H1 (cell line): ENCODE data around the gene ALLC. TPM values are rescaled to one million over a fixed set of nuclear protein-coding genes. Genes with fewer than 3 reads are reported as not detected.

Source experiments
- CTCF ChIA-PET: fragments of 300-600 bp; sonication (Branson Sonifier 250); formaldehyde crosslinking; loops from one replicate; lab custom pipeline; 2021; ENCODE audit not compliant: partially characterized antibody; lab: Charles Lee
- POLR2A ChIA-PET: fragments of 300-600 bp; sonication (Branson Sonifier 250); formaldehyde crosslinking; loops from one replicate; lab custom pipeline; 2021; ENCODE audit warnings: inconsistent platforms; ENCODE audit not compliant: partially characterized antibody; lab: Charles Lee
- DNase-seq, 2 experiments: peaks; one replicate each; pipeline versions ENCODE4 v3.0.0 to v3.0.0-alpha.2; 2010 to 2022; ENCODE audit warnings: low spot score in 2 of 2, low read depth in 1 of 2, mixed read lengths in 1 of 2
- FAIRE-seq: peaks from 2 replicates; lab custom pipeline; 2011; peaks lifted over from hg19 to GRCh38; lab: Jason Lieb, UNC
- H2AFZ ChIP-seq: 2 replicates; pipeline ENCODE4 v1.8.1; 2012; ENCODE audit warnings: low read length, inconsistent platforms
- H2AK5ac ChIP-seq: 2 replicates; pipeline ENCODE4 v1.6.1; 2013; ENCODE audit warnings: low read depth, low read length
- H2BK120ac ChIP-seq: replicated peaks from 2 replicates; pipeline ENCODE3; 2013; ENCODE audit warnings: low read depth, low read length, inconsistent platforms
- H2BK12ac ChIP-seq: 2 replicates; pipeline ENCODE4 v1.6.1; 2013; ENCODE audit warnings: low read depth, low read length
- H2BK15ac ChIP-seq: 2 replicates; pipeline ENCODE4 v1.6.1; 2013; ENCODE audit warnings: low read length
- H2BK20ac ChIP-seq: 2 replicates; pipeline ENCODE4 v1.6.1; 2013; ENCODE audit warnings: low read length
- H2BK5ac ChIP-seq: 2 replicates; pipeline ENCODE4 v1.6.1; 2013; ENCODE audit warnings: low read depth, low read length
- H3K14ac ChIP-seq: 2 replicates; pipeline ENCODE4 v1.6.1; 2013; ENCODE audit warnings: inconsistent platforms; ENCODE audit not compliant: insufficient read length
- H3K18ac ChIP-seq: 2 replicates; pipeline ENCODE4 v1.6.1; 2013; ENCODE audit warnings: low read length; ENCODE audit errors: extremely low read depth
- H3K23ac ChIP-seq: 2 replicates; pipeline ENCODE4 v1.6.1; 2013; ENCODE audit warnings: inconsistent platforms; ENCODE audit not compliant: insufficient read length
- H3K23me2 ChIP-seq: 2 replicates; pipeline ENCODE4 v1.6.1; 2013; ENCODE audit warnings: low read depth, low read length
- H3K27ac ChIP-seq: 2 replicates; pipeline ENCODE4 v1.6.1; 2011; ENCODE audit warnings: low read depth, low read length, inconsistent platforms
- H3K27me3 ChIP-seq, 4 experiments: replicated peaks in 1 of 4; 1 replicate in 1 of 4; 2 replicates in 3 of 4; pipeline versions ENCODE4 v1.6.1 to v1.8.1; 2011 to 2013; ENCODE audit warnings: low read length in 3 of 4, mild to moderate bottlenecking in 3 of 4, inconsistent platforms in 2 of 4, mixed read lengths in 2 of 4, moderate library complexity in 1 of 4; ENCODE audit not compliant: control insufficient read depth in 3 of 4, insufficient read depth in 3 of 4; ENCODE audit errors: extremely low read depth in 1 of 4
- H3K36me3 ChIP-seq, 4 experiments: 2 replicates each; pipeline versions ENCODE4 v1.6.1 to v1.8.1; 2011 to 2013; ENCODE audit warnings: mild to moderate bottlenecking in 4 of 4, low read length in 3 of 4, moderate library complexity in 2 of 4, control low read depth in 1 of 4, inconsistent platforms in 1 of 4; ENCODE audit not compliant: insufficient read depth in 4 of 4, control insufficient read depth in 2 of 4
- H3K4ac ChIP-seq: replicated peaks from 2 replicates; pipeline ENCODE3; 2013; ENCODE audit warnings: low read length, low read depth, mixed read lengths, inconsistent platforms; ENCODE audit not compliant: insufficient read length
- H3K4me1 ChIP-seq, 4 experiments: replicated peaks in 1 of 4; 1 replicate in 1 of 4; 2 replicates in 3 of 4; pipeline versions ENCODE4 v1.6.1 to v1.8.1; 2011 to 2013; ENCODE audit warnings: low read length in 3 of 4, inconsistent platforms in 2 of 4, mixed read lengths in 1 of 4; ENCODE audit not compliant: insufficient read depth in 4 of 4, control insufficient read depth in 3 of 4
- H3K4me2 ChIP-seq, 2 experiments: 2 replicates each; pipeline versions ENCODE4 v1.6.1 to v1.8.1; 2011 to 2013; ENCODE audit warnings: low read depth in 2 of 2, low read length in 2 of 2, control low read depth in 1 of 2, inconsistent platforms in 1 of 2, mild to moderate bottlenecking in 1 of 2; ENCODE audit not compliant: insufficient read depth in 1 of 2
- H3K4me3 ChIP-seq, 4 experiments: fragments of 200-600, 300-600 bp in 1 of 4; sonication (generic), shearing (Covaris generic), sonication (Bioruptor Twin) in 1 of 4; 2 replicates each; pipeline versions ENCODE4 v1.5.1 to v1.8.1; 2011 to 2016; ENCODE audit warnings: low read length in 4 of 4, low read depth in 3 of 4, control low read depth in 2 of 4, inconsistent platforms in 2 of 4, mild to moderate bottlenecking in 2 of 4, mixed read lengths in 1 of 4, moderate library complexity in 1 of 4; ENCODE audit not compliant: insufficient read depth in 2 of 4; ENCODE audit errors: extremely low read depth in 1 of 4
- H3K56ac ChIP-seq: replicated peaks from 2 replicates; pipeline ENCODE3; 2013; ENCODE audit warnings: low read depth, mild to moderate bottlenecking, mixed read lengths, low read length, inconsistent platforms; ENCODE audit not compliant: insufficient read length
- H3K79me1 ChIP-seq: 2 replicates; pipeline ENCODE4 v1.6.1; 2013; ENCODE audit warnings: low read depth, low read length, control low read depth
- H3K79me2 ChIP-seq, 2 experiments: 2 replicates each; pipeline versions ENCODE4 v1.6.1 to v1.8.1; 2012 to 2013; ENCODE audit warnings: low read length in 2 of 2, mild to moderate bottlenecking in 2 of 2, inconsistent platforms in 1 of 2; ENCODE audit not compliant: insufficient read depth in 2 of 2, control insufficient read depth in 1 of 2
- H3K9ac ChIP-seq, 4 experiments: replicated peaks in 1 of 4; 1 replicate in 1 of 4; 2 replicates in 3 of 4; pipeline versions ENCODE4 v1.6.1 to v1.8.1; 2011 to 2013; ENCODE audit warnings: low read depth in 3 of 4, low read length in 3 of 4, control low read depth in 2 of 4, mild to moderate bottlenecking in 2 of 4, moderate library complexity in 2 of 4, inconsistent platforms in 1 of 4; ENCODE audit errors: extremely low read depth in 1 of 4
- H3K9me3 ChIP-seq, 2 experiments: 2 replicates each; pipeline versions ENCODE4 v1.6.1 to v1.8.1; 2012 to 2013; ENCODE audit warnings: mild to moderate bottlenecking in 2 of 2, moderate library complexity in 2 of 2, control low read depth in 1 of 2, inconsistent platforms in 1 of 2, low read depth in 1 of 2, low read length in 1 of 2, mixed read lengths in 1 of 2; ENCODE audit not compliant: insufficient read depth in 2 of 2
- H4K20me1 ChIP-seq, 2 experiments: replicated peaks in 1 of 2; 2 replicates each; pipeline versions ENCODE3 to v1.8.1; 2011 to 2013; ENCODE audit warnings: inconsistent platforms in 2 of 2, low read length in 2 of 2, mild to moderate bottlenecking in 1 of 2; ENCODE audit not compliant: insufficient read depth in 2 of 2, control insufficient read depth in 1 of 2
- H4K5ac ChIP-seq: 2 replicates; pipeline ENCODE4 v1.6.1; 2013; ENCODE audit warnings: low read length, low read depth, mixed read lengths, inconsistent platforms; ENCODE audit not compliant: insufficient read length
- H4K8ac ChIP-seq: 2 replicates; pipeline ENCODE4 v1.8.0; 2013; ENCODE audit warnings: mild to moderate bottlenecking, moderate library complexity, low read length, inconsistent platforms; ENCODE audit not compliant: insufficient read depth; ENCODE audit errors: extremely low read depth
- H4K91ac ChIP-seq: replicated peaks from 2 replicates; pipeline ENCODE3; 2013; ENCODE audit warnings: low read length, mixed read lengths, inconsistent platforms; ENCODE audit not compliant: insufficient read length
- ASH2L ChIP-seq: fragments of 200-600, 300-600 bp; sonication (generic); IDR thresholded peaks from one replicate; pipeline ENCODE4 v1.7.1; 2017; ENCODE audit warnings: low read length
- BRCA1 ChIP-seq: IDR thresholded peaks from 2 replicates; pipeline ENCODE4 v1.6.1; 2012; ENCODE audit warnings: low read depth, low read length, improper control_type of control experiment
- CEBPB ChIP-seq: IDR thresholded peaks from 2 replicates; pipeline ENCODE4 v1.6.1; 2012; ENCODE audit warnings: low read depth, low read length
- EP300 ChIP-seq, 2 experiments: IDR thresholded peaks; 1 replicate in 1 of 2; 2 replicates in 1 of 2; pipeline ENCODE4 v1.6.1; 2011 to 2012; ENCODE audit warnings: low read depth in 2 of 2, low read length in 2 of 2, mild to moderate bottlenecking in 2 of 2, borderline replicate concordance in 1 of 2, inconsistent platforms in 1 of 2, moderate library complexity in 1 of 2
- FOSL1 ChIP-seq: IDR thresholded peaks from 2 replicates; pipeline ENCODE4 v1.6.1; 2011; ENCODE audit warnings: mild to moderate bottlenecking, low read depth, low read length, moderate library complexity; ENCODE audit not compliant: insufficient read depth
- JUND ChIP-seq: IDR thresholded peaks from 2 replicates; pipeline ENCODE4 v1.6.1; 2011; ENCODE audit warnings: mild to moderate bottlenecking, improper control_type of control experiment, low read length
- KDM5A ChIP-seq: fragments of 200-600 bp; IDR thresholded peaks from 2 replicates; pipeline ENCODE4 v1.7.1; 2012; ENCODE audit warnings: mild to moderate bottlenecking, low read length, inconsistent platforms, mixed read lengths
- NANOG ChIP-seq: IDR thresholded peaks from 2 replicates; pipeline ENCODE4 v1.6.1; 2011; ENCODE audit warnings: low read length, low read depth, mild to moderate bottlenecking, inconsistent platforms; ENCODE audit not compliant: insufficient read depth, poor library complexity, severe bottlenecking
- POLR2A ChIP-seq, 2 experiments: IDR thresholded peaks; 1 replicate in 1 of 2; 2 replicates in 1 of 2; pipeline ENCODE4 v1.6.1; 2011; ENCODE audit warnings: low read depth in 2 of 2, low read length in 2 of 2, mild to moderate bottlenecking in 2 of 2; ENCODE audit errors: control extremely low read depth in 1 of 2
- RNF2 ChIP-seq: fragments of 200-900, 300-1000 bp; sonication (generic); IDR thresholded peaks from 2 replicates; pipeline ENCODE4 v1.7.1; 2016; ENCODE audit warnings: borderline replicate concordance, low read depth, mild to moderate bottlenecking, antibody characterized with exemption, low read length; ENCODE audit not compliant: poor library complexity, severe bottlenecking; ENCODE audit errors: missing control alignments
- SIX5 ChIP-seq: IDR thresholded peaks from 2 replicates; pipeline ENCODE4 v1.6.1; 2011; ENCODE audit warnings: mild to moderate bottlenecking, low read depth, low read length
- SP2 ChIP-seq: IDR thresholded peaks from 2 replicates; pipeline ENCODE4 v1.6.1; 2012; ENCODE audit warnings: mild to moderate bottlenecking, low read length, inconsistent platforms
- SRF ChIP-seq: IDR thresholded peaks from 2 replicates; pipeline ENCODE4 v1.6.1; 2011; ENCODE audit warnings: mild to moderate bottlenecking, low read depth, low read length, moderate library complexity
- TEAD4 ChIP-seq: IDR thresholded peaks from 2 replicates; pipeline ENCODE4 v1.6.1; 2012; ENCODE audit warnings: low read depth, low read length, inconsistent platforms, mixed read lengths
- WGBS, 2 experiments: shearing (Covaris generic) in 1 of 2; methylation state at CpG; one replicate each; pipeline versions ENCODE4 v1.1.6 to v1.1.7; 2013 to 2015; ENCODE audit warnings: low lambda C conversion rate in 2 of 2, mixed read lengths in 2 of 2, inconsistent platforms in 1 of 2, low coverage in 1 of 2, missing lambda C conversion rate in 1 of 2; ENCODE audit not compliant: insufficient replicate concordance in 2 of 2, insufficient coverage in 1 of 2, insufficient read length in 1 of 2; ENCODE audit errors: extremely low coverage in 1 of 2, missing lambda C conversion rate in 1 of 2; 5-methylcytosine and 5-hydroxymethylcytosine counted together
- polyA plus RNA-seq, 7 experiments: library from polyadenylated mRNA; depleted of rRNA in 3 of 7; stranded (reverse) in 5 of 7; unstranded in 2 of 7; fragments of >200 nt in 5 of 7; fragments of 200-250 nt in 2 of 7; gene quantifications; 1 replicate in 5 of 7; 2 replicates in 1 of 7; 4 replicates in 1 of 7; pipeline versions ENCODE4 v1.2.1 to v1.2.3, GENCODE V29; 2011 to 2013; ENCODE audit warnings: missing spikeins in 2 of 7, mixed read lengths in 2 of 7
- total RNA-seq: library from RNA; stranded (reverse); fragmentation: NEBNext Ultra II Directional; extraction: Animal tissue kit (Norgen Biotek cat#: 25700); gene quantifications from 2 replicates; pipeline ENCODE4 v1.2.1, GENCODE V29; 2021
- TF ChIP-seq, protein P1 (sequence below): IDR thresholded peaks from 2 replicates; pipeline ENCODE4 v1.6.1; 2011; ENCODE audit warnings: low read depth, mild to moderate bottlenecking, low read length; ENCODE audit not compliant: insufficient read depth

Gene ALLC
- total and polyA plus RNA-seq, 2 of the 8 experiments (the other 6 are each of a cell fraction or from before 2014, with no cell fraction given) = not detected

DNA sequence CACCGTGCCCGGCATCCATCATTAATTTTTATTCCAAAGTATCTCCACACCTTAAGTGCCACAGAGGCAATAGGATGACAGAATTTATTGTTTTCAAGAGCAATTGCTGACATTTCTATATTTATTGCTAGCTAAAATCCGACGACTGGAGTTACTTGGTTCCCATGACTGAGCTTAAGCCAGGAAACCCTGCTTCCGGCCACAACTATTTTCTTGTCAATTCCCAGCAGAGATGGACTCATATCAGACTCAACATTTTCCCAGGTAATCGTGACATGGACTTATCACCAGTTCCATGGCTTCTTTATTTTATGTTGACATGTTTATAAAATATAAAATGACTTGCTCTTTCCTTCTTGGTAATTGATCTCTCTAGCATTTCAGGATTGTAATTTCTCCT is 24.8 kb downstream of the ALLC start:
- Histone ChIP-seq H2BK12ac (no peak overlapping the region), H3K27me3 (no peaks in the 10 kb centered on the region; a peak in 1 of 7 replicates), H4K5ac (no peak overlapping the region), H2AK5ac (no peak overlapping the region), H3K18ac (no peak overlapping the region), H4K91ac (no peak overlapping the region), H4K8ac (no peak overlapping the region), H2BK120ac (no peak overlapping the region), H3K23me2 (no peaks in the 10 kb centered on the region), H3K4ac (no peak overlapping the region), H2BK5ac (no peak overlapping the region), H3K56ac (no peak overlapping the region), H3K4me3 (no peak overlapping the region), H2BK20ac (no peak overlapping the region), H3K14ac (no peak overlapping the region), H3K9ac (no peak overlapping the region), H2AFZ (no peak overlapping the region), H3K9me3 (no peaks in the 10 kb centered on the region), H3K4me1 (no peaks in the 10 kb centered on the region), H3K23ac (no peak overlapping the region), H2BK15ac (no peak overlapping the region), H3K79me1 (no peaks in the 10 kb centered on the region), H3K36me3 (no peaks in the 10 kb centered on the region), H3K4me2 (no peak overlapping the region), H3K27ac (no peak overlapping the region), H3K79me2 (no peaks in the 10 kb centered on the region), H4K20me1 (no peaks in the 10 kb centered on the region)
- FAIRE-seq = no peak
- POLR2A ChIA-PET = no interaction called here
- DNase-seq = no peak
- CTCF ChIA-PET = no interaction called here
- TF ChIP-seq JUND (no peak), CEBPB (no peak), SIX5 (no peak), ASH2L (no peak), BRCA1 (no peak), EP300 (IDR thresholded peaks at IDR 0.05; ENCODE audit: borderline replicate concordance in 1 of 2, low read depth in 2 of 2, low read length in 2 of 2) (no peak), POLR2A (IDR thresholded peaks at IDR 0.05; ENCODE audit: control extremely low read depth in 1 of 2, low read depth in 2 of 2, low read length in 2 of 2) (no peak), SRF (no peak), NANOG (no peak), TEAD4 (no peak), KDM5A (no peak), SP2 (no peak), FOSL1 (no peak), RNF2 (no peak)
- TF ChIP-seq, protein P1, sequence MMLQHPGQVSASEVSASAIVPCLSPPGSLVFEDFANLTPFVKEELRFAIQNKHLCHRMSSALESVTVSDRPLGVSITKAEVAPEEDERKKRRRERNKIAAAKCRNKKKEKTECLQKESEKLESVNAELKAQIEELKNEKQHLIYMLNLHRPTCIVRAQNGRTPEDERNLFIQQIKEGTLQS = no peak
- WGBS, 2 experiments = 91% methylated on average over 6 of the region's 6 CpGs; no CpG with 5 or more reads in 1 of the 2 experiments
